Astrocyte of the cerebellum (primary cell): ENCODE data around the gene ALG5.

Source experiments
- DNase-seq: peaks from one replicate; pipeline ENCODE4 v3.0.0-alpha.2; 2011; ENCODE audit warnings: low read depth
- H3K4me3 ChIP-seq: 2 replicates; pipeline ENCODE4 v1.5.1; 2011; ENCODE audit warnings: mild to moderate bottlenecking, low read depth, low read length, moderate library complexity
- in situ Hi-C: cut with HindIII; loops from 2 replicates; pipeline ENCODE4 v1.10.0; 2017; ENCODE audit warnings: low sequenced_read_pairs
- TF ChIP-seq, protein P1 (sequence below): IDR thresholded peaks from 2 replicates; pipeline ENCODE4 v1.5.1; 2012; ENCODE audit warnings: low read length, low read depth, moderate library complexity, mild to moderate bottlenecking; ENCODE audit errors: missing control alignments

Gene ALG5

DNA sequence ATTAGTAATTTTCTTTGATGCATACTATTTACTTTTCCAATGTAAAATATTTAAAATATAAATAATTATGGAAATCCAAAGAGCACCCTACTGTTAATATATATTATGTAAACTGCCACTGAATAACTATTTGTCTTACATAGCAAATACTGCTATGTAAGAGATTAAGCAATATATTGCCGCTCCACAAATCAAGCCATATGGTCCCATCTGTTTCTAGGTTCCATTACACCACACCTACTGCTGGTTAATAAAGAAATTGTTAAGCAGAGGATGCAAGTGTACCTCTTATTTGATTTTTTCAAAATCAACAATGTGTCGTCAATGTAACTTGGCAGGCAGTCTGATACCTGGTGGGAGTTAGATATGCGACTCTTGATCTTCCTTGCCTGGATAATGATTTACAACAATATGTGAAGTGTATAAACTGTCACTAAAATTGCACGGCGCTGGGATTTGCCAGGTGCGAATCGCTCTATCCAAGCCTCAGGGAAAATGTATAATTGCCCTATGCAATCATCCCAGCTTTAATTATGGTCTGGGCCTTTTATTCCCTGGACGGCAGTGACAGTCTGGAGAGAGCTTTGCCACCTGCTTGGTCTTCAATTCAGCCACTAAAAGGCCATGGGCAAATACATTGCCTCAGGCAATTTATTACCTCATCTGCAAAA lies 95.1 kb downstream of the ALG5 start:
- in situ Hi-C loops, result no loop called here
- H3K4me3 ChIP-seq, result no peak overlapping the region
- TF ChIP-seq, protein P1, sequence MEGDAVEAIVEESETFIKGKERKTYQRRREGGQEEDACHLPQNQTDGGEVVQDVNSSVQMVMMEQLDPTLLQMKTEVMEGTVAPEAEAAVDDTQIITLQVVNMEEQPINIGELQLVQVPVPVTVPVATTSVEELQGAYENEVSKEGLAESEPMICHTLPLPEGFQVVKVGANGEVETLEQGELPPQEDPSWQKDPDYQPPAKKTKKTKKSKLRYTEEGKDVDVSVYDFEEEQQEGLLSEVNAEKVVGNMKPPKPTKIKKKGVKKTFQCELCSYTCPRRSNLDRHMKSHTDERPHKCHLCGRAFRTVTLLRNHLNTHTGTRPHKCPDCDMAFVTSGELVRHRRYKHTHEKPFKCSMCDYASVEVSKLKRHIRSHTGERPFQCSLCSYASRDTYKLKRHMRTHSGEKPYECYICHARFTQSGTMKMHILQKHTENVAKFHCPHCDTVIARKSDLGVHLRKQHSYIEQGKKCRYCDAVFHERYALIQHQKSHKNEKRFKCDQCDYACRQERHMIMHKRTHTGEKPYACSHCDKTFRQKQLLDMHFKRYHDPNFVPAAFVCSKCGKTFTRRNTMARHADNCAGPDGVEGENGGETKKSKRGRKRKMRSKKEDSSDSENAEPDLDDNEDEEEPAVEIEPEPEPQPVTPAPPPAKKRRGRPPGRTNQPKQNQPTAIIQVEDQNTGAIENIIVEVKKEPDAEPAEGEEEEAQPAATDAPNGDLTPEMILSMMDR, result no peak
- no peak for DNase-seq
